HepG2 (cell line): ENCODE data around the gene CALD1. TPM values are rescaled to one million over a fixed set of nuclear protein-coding genes. Genes with fewer than 3 reads are reported as not detected.

ENCODE experiments used
- ESRRA ChIP-seq: sonication (generic); formaldehyde crosslinking; IDR thresholded peaks from 2 replicates; pipeline ENCODE4 v1.5.1; 2020; ENCODE audit warnings: mild to moderate bottlenecking, low read depth, missing genetic modification reagents
- GRHL1 ChIP-seq: sonication (generic); formaldehyde crosslinking; conservative IDR thresholded peaks from 2 replicates; pipeline ENCODE4 v1.8.0; 2022; ENCODE audit warnings: missing genetic modification reagents
- KLF11 ChIP-seq: IDR thresholded peaks from 2 replicates; pipeline ENCODE4 v1.6.1; 2016; ENCODE audit warnings: missing compliant biosample characterization
- PHB2 ChIP-seq: fragments of 450-650 bp; IDR thresholded peaks from 2 replicates; pipeline ENCODE4 v1.6.1; 2018; ENCODE audit not compliant: partially characterized antibody
- SNAPC5 ChIP-seq: sonication (generic); formaldehyde crosslinking; IDR thresholded peaks from 2 replicates; pipeline ENCODE4 v1.8.1; 2023; ENCODE audit warnings: mild to moderate bottlenecking, missing genetic modification reagents, borderline replicate concordance
- TAF1 ChIP-seq: sonication (generic); formaldehyde crosslinking; IDR thresholded peaks from 2 replicates; pipeline ENCODE4 v1.4.0; 2020; ENCODE audit warnings: missing genetic modification reagents
- ZHX2 ChIP-seq, 2 experiments: sonication (generic) in 1 of 2; formaldehyde crosslinking in 1 of 2; IDR thresholded peaks; 2 replicates each; pipeline versions ENCODE4 v1.6.1 to v1.9.0; 2014 to 2022; ENCODE audit warnings: antibody characterized with exemption in 1 of 2, borderline replicate concordance in 1 of 2, inconsistent platforms in 1 of 2, low read depth in 1 of 2, missing genetic modification reagents in 1 of 2
- ZNF124 ChIP-seq: sonication (generic); formaldehyde crosslinking; IDR thresholded peaks from 2 replicates; pipeline ENCODE4 v1.4.0; 2020; ENCODE audit warnings: missing genetic modification reagents
- ZNF318 ChIP-seq: sonication (generic); formaldehyde crosslinking; IDR thresholded peaks from 2 replicates; pipeline ENCODE4 v1.4.0; 2020; ENCODE audit warnings: mild to moderate bottlenecking, missing genetic modification reagents
- ZNF615 ChIP-seq: sonication (generic); formaldehyde crosslinking; IDR thresholded peaks from 2 replicates; pipeline ENCODE4 v1.5.0; 2020; ENCODE audit warnings: mild to moderate bottlenecking, missing genetic modification reagents, borderline replicate concordance
- ZNF784 ChIP-seq: sonication (generic); formaldehyde crosslinking; IDR thresholded peaks from 2 replicates; pipeline ENCODE4 v1.5.1; 2020; ENCODE audit warnings: missing genetic modification reagents, mild to moderate bottlenecking, borderline replicate concordance
- polyA plus RNA-seq, 8 experiments: library from polyadenylated mRNA; depleted of rRNA in 3 of 8; stranded (reverse) in 7 of 8; unstranded in 1 of 8; fragments of >200 nt; fragmentation: Illumina TruSeq in 4 of 8; extraction: Trizol in 4 of 8; gene quantifications; 2 replicates each; pipeline versions ENCODE4 v1.2.1 to v1.2.3, GENCODE V29; 2011 to 2016; ENCODE audit warnings: low read depth in 4 of 8, missing spikeins in 1 of 8, mixed read lengths in 1 of 8; ENCODE audit not compliant: insufficient read depth in 1 of 8
- total RNA-seq, 5 experiments: library from RNA; depleted of rRNA; stranded (reverse); fragments of >200 nt; fragmentation: Illumina TruSeq; extraction: Trizol; gene quantifications; 2 replicates each; pipeline ENCODE4 v1.2.3, GENCODE V29; 2016; ENCODE audit warnings: low read depth in 1 of 5

The CALD1 gene
- total and polyA plus RNA-seq, 2 of the 13 experiments (the other 11 are each of a cell fraction or from before 2014, with no cell fraction given): 53.0 to 112 TPM

GRCh38 chr7:134997214-134997885 lies 217.9 kb downstream of the CALD1 start (continued):
- no peak for TF ChIP-seq SNAPC5 (CRISPR knock-in tag)
- no peak for TF ChIP-seq PHB2
- no peak for TF ChIP-seq TAF1 (CRISPR knock-in tag)
- TF ChIP-seq ZNF615: no peak
- no peak for TF ChIP-seq GRHL1 (CRISPR knock-in tag)
- TF ChIP-seq ESRRA (CRISPR knock-in tag): no peak
- TF ChIP-seq ZNF784 (CRISPR knock-in tag): no peak; the same call in 1 of the 2 replicates
- no peak for TF ChIP-seq KLF11 (CRISPR knock-in tag)
- TF ChIP-seq ZHX2 (IDR thresholded peaks at IDR 0.05; ENCODE audit: low read depth): no peak
- no peak for TF ChIP-seq ZHX2 (CRISPR knock-in tag; IDR thresholded peaks at IDR 0.05; ENCODE audit: borderline replicate concordance)
- TF ChIP-seq ZNF318: no peak
- TF ChIP-seq ZNF124 (CRISPR knock-in tag): no peak; the same call in 1 of the 2 replicates
